ENCODE results near the gene ETFA.

ETFA gene

GRCh38 chr15:76168237-76168984, 142.9 kb downstream of the ETFA start:
- TF ChIP-seq TEAD4 (IDR thresholded peaks at IDR 0.05) (no peak), EGR1 (IDR thresholded peaks at IDR 0.05) (no peak), NFIC (IDR thresholded peaks at IDR 0.05) (no peak), TAF1 (IDR thresholded peaks at IDR 0.05; ENCODE audit: low read depth) (no peak), CREB1 (IDR thresholded peaks at IDR 0.05; ENCODE audit: low read depth) (no peak), CEBPB (IDR thresholded peaks at IDR 0.05) (no peak), REST (IDR thresholded peaks at IDR 0.05; ENCODE audit: low read depth) (no peak), FOXM1 (IDR thresholded peaks at IDR 0.05; ENCODE audit: borderline replicate concordance, low read depth) (no peak), ZBTB7A (IDR thresholded peaks at IDR 0.05; ENCODE audit: low read depth) (no peak), EP300 (IDR thresholded peaks at IDR 0.05; ENCODE audit: borderline replicate concordance) (no peak), TCF12 (IDR thresholded peaks at IDR 0.05; ENCODE audit: low read depth) (no peak)

- TF ChIP-seq EGR1 (IDR thresholded peaks at IDR 0.05) (no peak), RAD21 (IDR thresholded peaks at IDR 0.05; ENCODE audit: low read depth) (no peak), CREB1 (IDR thresholded peaks at IDR 0.05; ENCODE audit: low read depth) (no peak), ZBTB7A (IDR thresholded peaks at IDR 0.05; ENCODE audit: low read depth) (no peak), EP300 (IDR thresholded peaks at IDR 0.05; ENCODE audit: borderline replicate concordance) (no peak), FOXM1 (IDR thresholded peaks at IDR 0.05; ENCODE audit: borderline replicate concordance, low read depth) (no peak), USF1 (IDR thresholded peaks at IDR 0.05) (no peak), TAF1 (IDR thresholded peaks at IDR 0.05; ENCODE audit: low read depth) (no peak), NFIC (IDR thresholded peaks at IDR 0.05) (no peak), REST (IDR thresholded peaks at IDR 0.05; ENCODE audit: low read depth) (no peak), TCF12 (IDR thresholded peaks at IDR 0.05; ENCODE audit: low read depth) (no peak), YY1 (IDR thresholded peaks at IDR 0.05; ENCODE audit: low read depth) (no peak), CEBPB (IDR thresholded peaks at IDR 0.05) (no peak), TEAD4 (IDR thresholded peaks at IDR 0.05) (no peak), MAX (IDR thresholded peaks at IDR 0.05) (no peak)
Measured at GRCh38 chr15:76165951-76166350, 145.3 kb downstream of the ETFA start.
